Neutrophil (primary cell): Measurements from ENCODE around the gene FREM1.

Experiments used
- H3K27ac ChIP-seq: fragments of 200-600 bp; sonication (generic); 2 replicates; pipeline ENCODE4 v1.5.1; 2016; ENCODE audit warnings: mild to moderate bottlenecking, moderate library complexity
- H3K27me3 ChIP-seq: fragments of 200-600 bp; sonication (generic); 2 replicates; pipeline ENCODE4 v1.6.0; 2016; ENCODE audit warnings: mild to moderate bottlenecking
- H3K36me3 ChIP-seq: fragments of 200-600 bp; sonication (generic); 2 replicates; pipeline ENCODE4 v1.5.1; 2017
- H3K4me1 ChIP-seq, 2 experiments: fragments of 200-600 bp in 1 of 2; sonication (generic) in 1 of 2; 1 replicate in 1 of 2; 2 replicates in 1 of 2; pipeline versions ENCODE4 v1.5.1 to v1.6.1; 2013 to 2016; ENCODE audit warnings: low read depth in 1 of 2, low read length in 1 of 2, mild to moderate bottlenecking in 1 of 2, moderate library complexity in 1 of 2; ENCODE audit not compliant: control insufficient read depth in 1 of 2, insufficient read depth in 1 of 2
- H3K4me3 ChIP-seq, 2 experiments: fragments of 200-600 bp in 1 of 2; sonication (generic) in 1 of 2; 1 replicate in 1 of 2; 2 replicates in 1 of 2; pipeline ENCODE4 v1.5.1; 2013 to 2016; ENCODE audit warnings: low read depth in 1 of 2, low read length in 1 of 2, mild to moderate bottlenecking in 1 of 2, moderate library complexity in 1 of 2
- H3K9me3 ChIP-seq: fragments of 200-600 bp; sonication (generic); 2 replicates; pipeline ENCODE4 v1.5.1; 2016
- TF ChIP-seq, protein P1 (sequence below): fragments of 200-600 bp; sonication (generic); IDR thresholded peaks from 2 replicates; pipeline ENCODE4 v1.5.1; 2016; ENCODE audit warnings: antibody characterized with exemption

FREM1 gene

DNA sequence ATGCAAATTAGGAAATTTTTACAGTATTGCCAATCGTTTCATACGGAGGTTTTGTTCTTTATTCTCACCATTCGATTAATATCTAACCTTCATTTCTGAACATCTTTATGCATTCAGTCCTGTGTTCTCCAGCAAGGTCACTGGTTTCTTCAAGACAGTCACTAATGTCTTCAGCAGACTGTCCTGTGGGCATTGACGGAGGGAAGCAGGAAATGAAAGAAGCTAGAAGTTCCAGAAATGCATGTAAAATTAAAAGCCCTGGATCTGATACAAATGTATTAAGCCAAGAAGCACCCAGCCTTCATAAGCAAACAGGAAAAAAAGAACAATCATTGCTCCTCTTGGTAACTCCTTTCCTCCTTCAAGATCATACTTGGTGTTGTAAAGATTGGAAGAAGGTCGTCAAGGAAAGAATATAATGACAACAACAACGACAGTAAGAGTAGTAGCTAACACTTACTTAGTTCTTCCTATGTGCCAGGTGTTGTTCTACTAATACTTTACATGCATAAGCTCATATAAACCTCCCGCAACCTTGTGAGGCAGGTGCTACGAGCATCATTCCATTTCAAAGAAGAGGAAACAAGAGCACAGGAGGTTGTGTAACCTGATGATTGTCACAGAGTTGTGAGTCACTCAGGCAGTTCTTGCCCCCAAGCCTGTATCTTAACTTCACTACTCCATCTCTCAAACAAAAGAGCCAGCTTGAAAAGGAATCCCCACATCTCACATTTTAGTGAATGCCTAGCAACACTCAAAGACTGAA, 127.8 kb downstream of the FREM1 start:
- TF ChIP-seq, protein P1, sequence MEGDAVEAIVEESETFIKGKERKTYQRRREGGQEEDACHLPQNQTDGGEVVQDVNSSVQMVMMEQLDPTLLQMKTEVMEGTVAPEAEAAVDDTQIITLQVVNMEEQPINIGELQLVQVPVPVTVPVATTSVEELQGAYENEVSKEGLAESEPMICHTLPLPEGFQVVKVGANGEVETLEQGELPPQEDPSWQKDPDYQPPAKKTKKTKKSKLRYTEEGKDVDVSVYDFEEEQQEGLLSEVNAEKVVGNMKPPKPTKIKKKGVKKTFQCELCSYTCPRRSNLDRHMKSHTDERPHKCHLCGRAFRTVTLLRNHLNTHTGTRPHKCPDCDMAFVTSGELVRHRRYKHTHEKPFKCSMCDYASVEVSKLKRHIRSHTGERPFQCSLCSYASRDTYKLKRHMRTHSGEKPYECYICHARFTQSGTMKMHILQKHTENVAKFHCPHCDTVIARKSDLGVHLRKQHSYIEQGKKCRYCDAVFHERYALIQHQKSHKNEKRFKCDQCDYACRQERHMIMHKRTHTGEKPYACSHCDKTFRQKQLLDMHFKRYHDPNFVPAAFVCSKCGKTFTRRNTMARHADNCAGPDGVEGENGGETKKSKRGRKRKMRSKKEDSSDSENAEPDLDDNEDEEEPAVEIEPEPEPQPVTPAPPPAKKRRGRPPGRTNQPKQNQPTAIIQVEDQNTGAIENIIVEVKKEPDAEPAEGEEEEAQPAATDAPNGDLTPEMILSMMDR, result no peak
- no peak overlapping the region for H3K27ac ChIP-seq
- no peaks in the 10 kb centered on the region for H3K9me3 ChIP-seq
- H3K27me3 ChIP-seq, result no peaks in the 10 kb centered on the region
- no peak overlapping the region for H3K4me3 ChIP-seq
- H3K36me3 ChIP-seq, result no peaks in the 10 kb centered on the region
- H3K4me1 ChIP-seq, result no peaks in the 10 kb centered on the region

DNA sequence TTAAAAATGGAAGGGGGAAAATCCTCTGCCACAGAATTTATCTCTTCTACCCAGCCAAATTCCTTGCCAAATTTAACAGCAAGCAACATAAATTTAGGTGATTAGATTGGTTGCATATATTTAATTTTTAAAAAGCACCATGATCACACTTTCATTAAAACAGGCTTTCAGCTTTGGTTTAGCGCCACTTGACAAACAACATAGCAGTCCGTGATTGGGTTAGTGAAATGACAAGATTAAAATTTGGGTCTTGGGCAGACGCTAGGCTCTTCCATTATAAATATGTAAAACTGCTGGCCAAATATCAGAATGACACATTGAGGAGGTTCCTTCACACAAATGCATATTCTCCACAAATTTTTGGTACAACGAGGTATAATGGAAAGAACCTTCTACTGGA, 129.5 kb downstream of the FREM1 start:
- H3K4me1 ChIP-seq, result no peaks in the 10 kb centered on the region
- TF ChIP-seq, protein P1, result no peak
- H3K36me3 ChIP-seq, result no peaks in the 10 kb centered on the region
- H3K27me3 ChIP-seq, result no peaks in the 10 kb centered on the region
- H3K9me3 ChIP-seq, result no peaks in the 10 kb centered on the region
- H3K4me3 ChIP-seq, result no peak overlapping the region
- no peak overlapping the region for H3K27ac ChIP-seq

DNA sequence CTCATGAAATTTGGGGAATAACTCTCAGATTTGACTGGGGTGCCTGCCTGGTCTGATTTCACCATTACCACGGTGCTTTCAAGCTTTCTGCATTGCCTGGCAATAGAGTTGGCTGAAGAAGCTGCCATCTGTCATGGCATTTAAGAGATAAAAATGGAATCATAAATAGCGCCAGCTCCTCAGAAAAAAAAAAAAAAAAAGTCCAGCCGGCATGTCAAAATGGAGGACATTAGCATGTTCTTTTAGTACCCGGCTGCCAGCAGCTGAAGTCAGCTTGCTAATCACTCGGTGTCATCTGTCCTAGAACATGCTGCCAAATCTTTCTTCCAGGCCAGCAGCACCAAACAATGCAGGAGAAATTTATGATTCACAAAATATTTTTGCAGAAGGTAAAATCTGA, 130.0 kb downstream of the FREM1 start:
- Histone ChIP-seq H3K27ac (no peak overlapping the region), H3K4me3 (no peak overlapping the region), H3K27me3 (no peaks in the 10 kb centered on the region), H3K9me3 (no peaks in the 10 kb centered on the region), H3K4me1 (no peaks in the 10 kb centered on the region), H3K36me3 (no peaks in the 10 kb centered on the region)
- TF ChIP-seq, protein P1, result no peak

GRCh38 chr9:14779566-14780022, 130.6 kb downstream of the FREM1 start:
- H3K4me3 ChIP-seq, result no peak overlapping the region
- no peaks in the 10 kb centered on the region for H3K9me3 ChIP-seq
- TF ChIP-seq, protein P1, result no peak

GRCh38 chr9:14778565-14778964, 131.7 kb downstream of the FREM1 start:
- H3K27me3 ChIP-seq, result no peaks in the 10 kb centered on the region
- TF ChIP-seq, protein P1, result no peak
- no peaks in the 10 kb centered on the region for H3K36me3 ChIP-seq
- H3K27ac ChIP-seq, result no peak overlapping the region
- H3K4me3 ChIP-seq, result no peak overlapping the region
- H3K4me1 ChIP-seq, result no peaks in the 10 kb centered on the region
- no peaks in the 10 kb centered on the region for H3K9me3 ChIP-seq

More at GRCh38 chr9:14779566-14780022, 130.6 kb downstream of the FREM1 start:
- Histone ChIP-seq H3K27me3 (no peaks in the 10 kb centered on the region), H3K27ac (no peak overlapping the region), H3K36me3 (no peaks in the 10 kb centered on the region), H3K4me1 (no peaks in the 10 kb centered on the region)
